NOMO-1 treated with DMSO at 0.1 percent for 48 hours (cell line): Measurements from ENCODE around the gene DCAKD.
A peak's percentile ranks its signal among the peaks of the same experiment; 100 is the strongest.

ENCODE experiments used
- DNase-seq: peaks from one replicate; lab custom pipeline; 2025; ENCODE audit not compliant: unreplicated experiment; lab: John Stamatoyannopoulos, UW

DCAKD gene, protein sequence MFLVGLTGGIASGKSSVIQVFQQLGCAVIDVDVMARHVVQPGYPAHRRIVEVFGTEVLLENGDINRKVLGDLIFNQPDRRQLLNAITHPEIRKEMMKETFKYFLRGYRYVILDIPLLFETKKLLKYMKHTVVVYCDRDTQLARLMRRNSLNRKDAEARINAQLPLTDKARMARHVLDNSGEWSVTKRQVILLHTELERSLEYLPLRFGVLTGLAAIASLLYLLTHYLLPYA

DNA sequence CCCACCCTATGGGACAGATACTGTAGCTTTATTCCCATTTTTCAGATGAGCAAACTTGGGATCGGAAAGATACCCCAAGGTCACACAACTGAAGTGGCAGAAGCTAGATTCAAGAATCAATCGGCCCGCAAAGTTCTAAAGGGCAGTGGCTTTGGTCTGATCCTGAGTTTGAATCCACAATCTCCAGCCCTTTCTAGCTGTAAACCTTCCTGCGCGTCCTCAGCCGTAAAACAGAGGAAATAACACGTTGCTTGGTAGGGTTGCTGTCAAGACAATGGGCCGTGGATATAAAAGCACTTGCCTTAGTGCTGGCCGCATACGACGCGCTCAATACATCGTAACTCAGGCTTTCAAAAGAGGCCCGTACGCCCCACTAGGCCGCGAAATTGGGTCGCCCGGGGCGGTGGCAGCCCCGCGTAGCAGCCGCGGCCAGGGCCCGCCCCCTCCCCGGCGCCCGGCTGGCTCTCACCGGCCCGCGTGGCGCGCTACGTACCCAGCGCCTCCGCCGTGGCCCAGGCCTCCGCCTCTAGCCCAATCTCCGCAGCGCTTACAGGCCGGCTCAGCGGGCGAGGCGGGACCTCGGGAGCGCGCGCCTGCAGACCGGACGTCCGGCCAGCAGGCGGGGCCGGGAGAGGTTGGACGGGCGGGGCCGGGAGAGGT, at the start of gene DCAKD:
TSS of gene DCAKD (minus strand) at position 573 of the 660 bp plus-strand sequence. CDS start 16,747 bp downstream, outside the sequence.
- peak; percentile 94 for DNase-seq

DNA sequence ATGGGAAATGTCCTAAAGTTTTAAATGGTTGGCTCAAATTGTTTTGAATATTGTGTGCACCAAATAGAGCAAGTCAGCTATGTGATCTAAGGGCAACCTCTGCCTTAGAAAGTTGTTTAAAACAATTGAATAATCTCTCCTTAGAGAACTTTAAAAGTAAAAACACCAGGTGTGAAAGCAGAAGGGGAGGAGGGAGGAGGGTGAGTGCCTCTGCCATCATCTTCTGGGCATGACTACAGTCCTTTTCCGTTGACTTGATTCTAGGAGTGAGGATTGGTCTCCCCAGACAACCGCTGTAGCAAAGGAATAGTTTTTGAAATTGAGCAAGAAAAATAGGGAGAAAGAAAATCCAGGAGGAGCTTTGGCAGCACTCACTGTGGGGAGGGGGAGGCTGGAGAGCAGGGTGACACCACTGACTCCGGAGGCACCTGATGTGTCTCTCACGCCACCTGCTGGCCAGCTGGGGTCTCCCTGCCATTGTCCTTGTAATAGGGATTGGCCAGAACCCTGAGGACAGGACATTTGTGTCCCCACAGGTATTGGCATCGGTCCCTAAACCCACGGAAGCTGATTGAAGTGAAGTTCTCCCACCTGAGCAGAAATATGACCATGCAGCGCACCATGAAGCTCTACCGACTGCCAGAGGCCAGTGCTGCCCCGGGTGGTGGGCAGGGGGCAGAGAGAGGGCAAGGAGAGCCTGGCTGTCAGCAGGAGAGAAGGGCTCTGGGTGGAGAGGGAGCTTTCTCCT, 47.6 kb upstream of the DCAKD start:
- peak; percentile 47 for DNase-seq

DNA sequence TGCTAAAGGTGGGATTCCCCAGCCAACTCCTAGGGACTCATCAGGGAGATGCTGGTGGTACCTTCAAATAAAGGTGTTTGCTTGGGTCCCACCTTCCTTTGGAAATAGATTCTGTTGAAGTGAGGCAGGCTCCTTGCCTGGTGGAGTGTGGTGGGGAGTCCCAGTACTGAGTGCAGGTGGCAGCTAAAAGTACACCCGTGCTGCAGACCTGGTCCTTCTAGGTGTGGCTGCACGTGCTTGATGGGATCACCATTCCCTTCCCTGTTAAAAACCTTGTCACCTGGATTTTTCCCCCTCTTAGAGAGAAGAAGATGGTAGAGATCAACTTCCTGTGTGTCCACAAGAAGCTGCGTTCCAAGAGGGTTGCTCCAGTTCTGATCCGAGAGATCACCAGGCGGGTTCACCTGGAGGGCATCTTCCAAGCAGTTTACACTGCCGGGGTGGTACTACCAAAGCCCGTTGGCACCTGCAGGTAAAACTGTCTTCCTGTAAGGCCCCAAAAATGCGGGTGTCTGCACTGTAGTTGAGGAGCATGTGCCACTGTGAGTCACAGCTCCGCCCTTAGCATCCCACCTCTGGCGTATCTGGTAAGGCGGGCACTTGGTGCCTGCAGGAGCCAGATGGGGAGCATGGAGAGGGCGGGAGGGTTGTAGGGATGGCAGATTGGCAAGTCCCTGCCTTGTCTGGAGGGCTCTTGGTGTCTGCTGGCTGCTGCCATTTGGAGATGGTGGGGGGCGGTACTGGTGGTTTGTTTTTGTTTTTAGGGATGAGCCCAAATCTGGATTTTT, 46.8 kb upstream of the DCAKD start:
- no peak for DNase-seq

DNA sequence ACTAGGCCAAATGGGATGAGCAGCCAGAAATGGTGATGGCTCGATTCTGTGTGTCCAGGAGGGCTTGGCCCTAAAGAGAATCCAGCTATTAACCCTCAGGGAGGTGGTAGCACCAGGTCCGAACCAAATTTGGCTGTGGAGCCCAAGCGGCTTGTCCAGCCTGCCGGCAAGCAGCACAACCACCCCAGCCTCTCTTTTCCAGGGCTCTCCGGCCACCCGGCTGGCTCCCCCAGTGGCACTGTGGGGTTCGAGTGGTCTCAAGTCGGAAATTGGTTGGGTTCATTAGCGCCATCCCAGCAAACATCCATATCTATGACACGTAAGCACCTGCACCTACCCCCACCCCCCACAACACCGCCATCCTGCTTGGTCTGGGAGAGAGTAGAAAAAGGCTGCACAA, 45.5 kb upstream of the DCAKD start:
- no peak for DNase-seq

DNA sequence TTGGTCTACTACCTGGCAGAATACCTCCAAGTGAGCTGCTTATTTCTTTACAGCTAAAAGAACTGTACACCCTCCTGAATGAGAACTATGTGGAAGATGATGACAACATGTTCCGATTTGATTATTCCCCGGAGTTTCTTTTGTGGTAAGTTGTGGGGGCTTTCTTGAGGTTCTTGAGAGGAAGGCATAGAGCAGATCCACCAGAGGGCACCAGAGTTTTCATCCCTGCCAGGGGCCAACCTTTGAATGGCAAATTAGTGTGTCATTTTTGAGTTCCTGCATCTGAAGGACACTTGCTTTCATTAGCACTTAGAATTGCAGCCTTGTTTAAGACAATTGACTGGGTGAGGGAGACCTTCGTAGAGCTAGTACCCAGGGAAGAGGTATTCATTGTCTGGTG, 44.7 kb upstream of the DCAKD start:
- no peak for DNase-seq

DNA sequence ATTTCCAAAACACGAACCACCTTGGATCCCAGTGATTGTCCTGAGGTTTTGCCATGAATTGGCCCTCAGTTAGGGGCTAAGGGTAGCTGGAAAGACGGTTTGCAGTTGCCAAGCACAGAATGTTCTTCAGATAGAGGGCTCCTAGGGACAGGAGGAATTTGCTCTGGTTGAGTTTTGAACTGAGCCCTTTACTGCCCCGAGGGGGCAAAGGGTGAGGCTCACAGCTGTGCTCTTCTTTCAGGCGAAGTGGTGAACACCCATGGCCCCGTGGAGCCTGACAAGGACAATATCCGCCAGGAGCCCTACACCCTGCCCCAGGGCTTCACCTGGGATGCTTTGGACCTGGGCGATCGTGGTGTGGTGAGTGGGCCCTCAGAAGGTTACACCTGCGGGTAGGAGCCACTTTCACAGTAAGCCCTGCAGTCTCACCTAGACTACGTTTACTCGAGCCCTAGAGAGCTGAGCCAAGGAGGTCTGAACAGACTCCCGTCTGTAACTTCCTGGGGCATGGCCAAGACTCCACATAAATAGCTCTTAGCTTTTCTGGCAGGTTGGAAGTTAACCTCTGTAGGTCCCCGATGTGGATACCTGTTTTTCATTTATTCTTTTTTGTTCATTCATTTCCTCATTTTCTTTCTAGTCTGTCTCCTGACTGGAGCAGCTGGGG, 42.1 kb upstream of the DCAKD start:
- no peak for DNase-seq

DNA sequence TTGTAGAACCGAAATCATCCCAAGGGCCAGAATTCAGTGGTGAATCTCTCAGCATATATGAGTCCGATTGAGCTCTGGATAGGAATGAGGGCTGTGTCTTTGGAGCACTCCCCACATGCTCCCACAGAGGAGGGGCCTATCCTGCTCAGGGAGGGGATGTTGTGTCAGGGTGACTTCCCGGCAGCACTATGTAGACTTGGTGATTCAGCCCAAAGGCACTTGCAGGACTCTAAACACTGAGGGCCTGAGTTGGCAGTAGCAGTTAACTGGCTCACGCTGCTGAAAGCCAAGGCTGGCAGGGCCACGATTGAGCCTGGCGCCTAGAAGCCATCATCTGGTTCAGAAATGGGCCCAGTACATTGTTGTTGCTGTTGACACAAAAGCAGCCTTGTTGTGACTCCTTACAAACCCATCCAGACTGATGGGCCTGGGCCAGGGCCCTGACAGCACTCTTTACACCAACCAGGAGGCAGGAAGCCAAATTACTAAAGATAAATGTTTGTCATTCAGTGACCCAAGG, 41.5 kb upstream of the DCAKD start:
- no peak for DNase-seq

DNA sequence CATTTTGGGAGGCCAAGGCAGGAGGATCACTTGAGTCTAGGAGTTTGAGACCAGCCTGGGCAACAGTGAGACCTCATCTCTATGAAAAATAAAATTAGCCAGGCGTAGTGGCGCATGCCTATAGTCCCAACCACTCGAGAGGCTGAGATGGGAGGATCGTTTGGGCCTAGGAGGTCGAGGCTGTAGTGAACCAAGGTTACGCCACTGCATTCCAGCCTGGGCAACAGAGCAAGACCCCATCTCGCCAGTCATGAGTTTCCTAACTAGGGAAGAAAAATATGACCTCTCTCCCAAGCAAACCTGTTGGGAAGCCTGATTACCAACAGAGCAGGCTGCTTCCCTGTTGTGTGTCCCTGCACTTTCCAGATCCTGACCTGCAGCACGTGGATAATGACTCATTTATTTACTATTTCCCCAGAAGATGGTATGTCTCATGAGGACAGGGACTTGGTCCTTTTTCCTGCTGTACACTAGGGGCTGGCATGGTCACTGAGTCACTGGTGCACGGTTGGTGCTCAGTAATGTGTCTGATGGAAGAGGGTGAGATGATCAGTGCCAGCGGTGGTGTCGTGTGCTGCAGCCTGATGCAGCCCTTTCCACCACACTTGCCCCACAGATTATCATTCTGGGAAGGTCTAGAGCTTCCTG, 40.5 kb upstream of the DCAKD start:
- DNase-seq: no peak

DNA sequence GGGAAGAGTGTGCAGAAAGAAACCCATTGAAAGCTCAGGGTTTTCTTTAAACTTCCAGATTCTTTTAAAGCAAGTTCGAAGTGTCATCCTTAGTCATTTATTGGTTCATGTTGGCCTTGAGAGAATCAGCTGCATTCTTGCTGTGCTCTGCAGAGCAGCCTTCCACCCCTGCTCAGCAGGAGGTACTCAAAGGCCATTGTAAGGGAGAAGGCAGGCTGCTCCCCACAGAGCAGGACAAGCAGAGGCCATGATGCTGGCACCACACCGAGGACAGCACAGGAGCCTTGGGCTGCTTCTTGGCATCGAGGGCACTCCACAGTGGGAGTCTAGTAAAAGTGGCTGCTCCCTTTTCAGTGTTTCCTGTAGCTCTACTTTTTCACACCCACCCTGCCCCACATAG, 39.3 kb upstream of the DCAKD start:
- DNase-seq: no peak

DNA sequence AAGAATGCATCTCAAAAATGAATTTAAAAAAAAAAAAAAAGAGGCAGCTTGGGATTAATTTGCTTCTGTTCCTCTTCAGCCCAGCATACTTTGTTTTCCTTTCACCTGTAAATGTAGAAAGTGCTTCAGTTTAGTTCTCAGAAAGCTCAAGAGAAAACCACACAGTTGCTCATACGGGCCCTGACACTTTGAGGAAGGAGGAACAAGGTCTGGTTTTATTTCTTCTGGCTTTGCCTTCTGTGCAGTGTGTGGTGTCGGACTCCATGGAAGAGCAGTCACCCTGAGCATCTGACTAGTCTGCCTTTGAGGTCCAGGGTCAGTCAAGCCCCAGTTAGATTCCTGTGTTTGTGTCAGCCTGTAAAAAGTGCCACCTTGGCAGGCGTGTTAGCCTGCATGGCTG, 37.3 kb upstream of the DCAKD start:
- no peak for DNase-seq

DNA sequence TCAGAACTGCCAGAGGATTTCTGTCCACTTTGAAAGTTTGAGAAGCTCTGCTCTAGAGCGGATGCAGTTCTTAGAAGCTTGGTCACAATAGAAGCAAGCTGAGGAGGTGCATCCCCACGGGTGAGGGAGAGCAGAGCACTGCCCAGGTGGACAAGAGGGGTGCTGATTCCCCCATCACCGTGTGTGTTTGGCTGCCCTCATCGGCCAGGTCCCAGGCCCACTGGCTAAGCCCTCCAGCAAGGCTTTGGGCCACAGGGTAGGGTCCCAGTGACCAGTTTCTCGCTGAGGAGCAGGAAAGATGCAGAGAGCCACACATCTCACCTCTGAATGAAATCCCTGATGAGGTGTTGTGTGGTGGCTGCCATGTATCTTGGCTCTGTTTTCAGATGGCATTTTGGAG, 36.5 kb upstream of the DCAKD start:
- DNase-seq: no peak

DNA sequence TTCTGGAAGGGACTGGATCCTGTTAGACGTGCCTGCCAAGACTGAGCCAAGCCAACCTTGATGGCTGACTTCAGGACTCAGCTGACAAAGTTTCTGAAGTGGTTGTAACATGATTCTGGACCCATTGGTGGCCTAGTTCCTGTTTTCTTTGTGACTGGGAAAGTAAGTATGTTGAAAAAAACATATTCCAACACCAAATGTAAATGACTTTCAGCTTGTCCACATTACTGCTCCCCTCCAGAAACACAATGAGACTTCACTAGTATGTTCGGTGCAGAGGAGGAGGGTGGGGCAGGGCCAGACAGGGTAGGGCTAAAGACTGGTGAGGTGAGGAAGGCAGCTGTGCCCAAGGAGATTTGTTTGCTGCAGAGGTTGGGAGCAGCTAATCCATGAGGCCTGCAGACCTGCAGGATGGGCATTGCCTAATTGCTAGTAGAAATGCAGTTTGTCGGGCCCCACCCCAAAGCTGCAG, 36.1 kb upstream of the DCAKD start:
- no peak for DNase-seq

DNA sequence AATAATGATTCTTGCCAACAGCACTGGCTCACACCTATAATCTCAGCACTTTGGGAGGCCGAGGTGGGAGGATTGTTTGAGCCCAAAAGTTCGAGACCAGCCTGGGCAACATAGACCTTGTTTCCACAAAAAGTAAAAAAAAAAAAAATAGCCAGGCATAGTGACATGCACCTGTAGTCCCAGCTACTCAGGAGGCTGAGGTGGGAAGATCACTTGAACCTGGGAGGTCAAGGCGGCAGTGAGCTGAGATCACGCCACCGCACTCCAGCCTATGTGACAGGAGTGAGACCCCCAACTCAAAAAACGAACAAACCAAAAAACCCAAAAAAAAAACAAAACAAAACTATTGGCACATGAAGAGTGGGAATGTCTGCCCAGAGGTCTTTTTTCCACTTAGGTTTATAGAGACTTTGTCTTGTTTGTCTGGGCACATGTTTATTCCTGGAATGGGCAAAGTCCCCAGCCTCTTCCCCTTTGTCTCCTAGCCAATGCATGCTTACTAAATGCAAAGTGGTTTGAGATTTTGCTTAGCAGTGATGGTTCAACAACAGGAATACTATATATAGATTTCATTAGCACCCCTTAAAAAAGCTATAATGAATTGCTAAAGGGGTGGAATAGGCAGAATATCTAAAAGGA, 35.6 kb upstream of the DCAKD start:
- DNase-seq: no peak

DNA sequence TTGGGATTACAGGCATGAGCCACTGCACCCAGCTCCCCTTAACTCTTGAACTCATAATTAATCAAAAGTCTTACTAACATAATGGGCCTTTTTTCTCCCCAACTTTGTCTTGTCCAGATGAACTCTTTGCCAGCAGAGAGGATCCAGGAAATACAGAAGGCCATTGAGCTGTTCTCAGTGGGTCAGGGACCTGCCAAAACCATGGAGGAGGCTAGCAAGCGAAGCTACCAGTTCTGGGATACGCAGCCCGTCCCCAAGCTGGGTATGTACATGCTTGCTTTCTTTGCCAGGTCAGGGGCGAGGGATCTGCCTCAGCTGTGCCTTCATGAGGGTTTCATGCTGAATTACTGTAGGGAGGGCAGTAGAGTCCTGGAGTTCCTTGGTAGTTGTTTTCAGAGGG, 35.0 kb upstream of the DCAKD start:
- no peak for DNase-seq

DNA sequence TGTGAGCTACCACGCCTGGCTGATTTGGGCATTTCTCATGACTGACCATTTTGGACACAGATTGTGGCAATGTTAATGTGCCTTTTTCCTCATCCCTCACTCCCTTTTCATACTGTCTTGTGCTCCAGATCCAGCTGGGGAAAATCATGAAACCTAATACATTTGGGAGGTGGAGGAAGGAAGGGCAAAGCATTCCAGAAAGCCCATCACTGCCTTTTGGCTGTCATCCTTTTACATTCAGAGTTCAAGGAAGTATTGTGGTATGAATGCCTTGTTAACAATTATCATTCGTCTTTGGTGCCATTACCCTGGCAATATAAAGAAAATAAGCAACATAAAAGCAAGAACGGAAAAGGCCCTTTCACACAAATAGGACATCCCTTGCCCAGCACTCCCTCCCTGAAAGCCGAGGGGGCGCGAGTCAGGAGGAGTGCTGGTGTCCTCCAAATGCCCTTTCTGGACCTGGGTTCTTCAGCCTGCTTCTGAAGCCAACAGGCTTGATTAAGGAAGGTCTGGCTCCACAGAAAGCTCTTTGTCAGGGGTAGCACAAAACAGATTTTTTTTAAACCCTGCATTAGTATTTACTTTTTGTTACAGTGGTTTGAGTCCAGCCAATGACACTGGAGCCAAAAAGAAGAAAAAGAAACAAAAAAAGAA, 29.7 kb upstream of the DCAKD start:
- DNase-seq: no peak

DNA sequence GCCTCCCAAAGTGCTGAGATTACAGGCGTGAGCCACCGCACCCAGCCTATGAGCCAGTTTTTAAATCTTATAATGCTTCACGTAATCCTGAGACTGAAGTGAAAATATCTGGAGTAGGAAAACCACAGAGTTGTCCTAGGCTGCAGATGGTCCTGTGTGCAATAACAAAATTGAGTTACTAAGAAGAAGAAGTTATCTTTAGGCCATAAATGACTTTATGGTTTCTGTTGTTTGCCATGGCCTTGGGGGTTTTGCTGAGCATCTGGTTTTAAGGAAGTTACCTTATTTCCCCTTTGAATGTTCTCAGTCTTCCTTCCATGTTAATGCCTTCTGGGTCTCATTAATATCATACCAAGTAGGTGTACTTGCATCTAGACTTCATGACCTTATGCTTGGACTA, 26.2 kb upstream of the DCAKD start:
- peak; percentile 96 for DNase-seq

DNA sequence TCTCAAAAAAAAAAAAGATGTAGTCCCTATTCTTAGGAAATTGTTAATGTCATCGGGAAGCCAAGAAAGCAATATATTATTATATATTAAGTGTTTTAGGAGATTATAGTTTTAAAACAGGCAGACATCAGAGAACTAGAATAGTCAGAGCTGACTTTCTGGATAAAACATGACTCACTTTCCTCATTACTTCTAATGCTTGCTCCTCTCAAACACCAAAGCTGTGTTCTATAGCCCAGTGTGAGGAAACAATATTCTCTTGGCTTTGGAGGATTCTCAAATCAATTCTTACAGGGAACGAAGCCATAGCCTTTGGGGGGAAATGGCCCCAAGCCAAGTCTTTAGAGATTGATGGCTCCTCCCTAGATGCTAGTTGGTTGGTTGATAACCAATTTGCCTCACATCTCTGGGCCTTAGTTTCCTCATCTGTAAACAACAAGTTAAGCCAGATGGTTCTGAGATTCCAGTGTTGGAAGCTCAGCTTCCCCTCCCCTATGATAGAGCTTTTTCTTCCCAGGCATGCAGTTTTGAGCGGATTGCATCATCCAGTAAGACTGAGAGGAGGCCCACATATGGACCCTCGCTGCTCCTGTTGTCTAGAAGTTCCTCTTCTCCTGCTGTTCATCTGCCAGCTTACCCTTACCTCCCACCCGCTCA, 22.1 kb upstream of the DCAKD start:
- peak; percentile 52 for DNase-seq

DNA sequence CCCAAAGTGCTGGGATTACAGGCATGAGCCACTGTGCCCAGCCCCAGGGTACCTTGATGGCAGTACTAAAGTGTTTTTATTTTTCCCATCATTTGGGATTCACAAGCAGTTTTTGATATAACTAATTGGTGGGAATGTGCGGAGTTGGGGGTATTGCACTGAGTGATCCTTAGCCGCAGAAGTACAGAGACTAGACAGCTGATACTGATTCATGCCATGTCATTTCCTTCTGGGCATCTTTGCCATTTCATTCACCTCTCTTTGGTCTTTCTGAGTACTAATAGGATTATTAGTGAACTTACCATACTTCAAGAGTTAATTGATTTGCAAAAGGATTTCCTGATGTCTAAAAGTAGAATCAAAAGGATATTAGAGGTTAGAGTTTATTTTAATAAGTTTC, 19.4 kb upstream of the DCAKD start:
- DNase-seq: no peak

DNA sequence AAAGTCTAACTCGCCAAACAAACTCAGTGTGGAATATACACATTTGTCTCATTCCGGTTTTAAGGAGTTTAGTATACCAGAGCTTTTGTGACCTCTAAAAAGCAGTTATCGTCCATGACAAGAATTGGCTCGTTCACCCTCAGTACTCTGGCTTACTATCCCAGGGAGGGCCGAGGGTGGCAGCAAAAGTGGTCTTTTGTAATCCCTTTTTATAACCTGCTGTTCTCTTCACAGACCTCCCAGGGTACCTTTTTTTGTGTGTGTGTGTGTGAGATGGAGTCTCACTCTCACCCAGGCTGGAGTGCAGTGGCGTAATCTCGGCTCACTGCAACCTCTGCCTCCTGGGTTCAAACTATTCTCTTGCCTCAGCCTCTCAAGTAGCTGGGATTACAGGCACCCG, 18.6 kb upstream of the DCAKD start:
- DNase-seq: no peak
